Natural killer cell (primary cell): ENCODE measurements around the gene CNNM3. TPM values are rescaled to one million over a fixed set of nuclear protein-coding genes. Genes with fewer than 3 reads are reported as not detected.

Source experiments
- ATAC-seq, 3 donors: fragments of 150-1000 bp in 2 of 3; fragments of 200-7000 bp in 1 of 3; cut with Tn5 transposase; 1 replicate in 1 of 3; 2 replicates in 2 of 3; pipeline ENCODE4 v1.10.0; 2021; ENCODE audit warnings: mild to moderate bottlenecking in 2 of 3, moderate library complexity in 2 of 3
- DNase-seq, 2 donors: peaks; one replicate each; pipeline versions ENCODE4 v3.0.0 to v3.0.0-alpha.2; 2013 to 2021; ENCODE audit warnings: mixed read lengths in 1 of 2
- H3K27ac ChIP-seq: one replicate; pipeline ENCODE4 v1.5.1; 2013; ENCODE audit warnings: mild to moderate bottlenecking, low read length
- H3K27me3 ChIP-seq: one replicate; pipeline ENCODE4 v1.6.1; 2013; ENCODE audit warnings: low read length; ENCODE audit not compliant: control insufficient read depth, insufficient read depth
- H3K36me3 ChIP-seq: one replicate; pipeline ENCODE4 v1.6.1; 2013; ENCODE audit warnings: low read length; ENCODE audit not compliant: control insufficient read depth, insufficient read depth
- H3K4me1 ChIP-seq: one replicate; pipeline ENCODE4 v1.6.1; 2013; ENCODE audit warnings: low read length; ENCODE audit not compliant: control insufficient read depth, insufficient read depth
- H3K4me3 ChIP-seq: one replicate; pipeline ENCODE4 v1.5.1; 2013; ENCODE audit warnings: low read length
- H3K9me3 ChIP-seq: one replicate; pipeline ENCODE4 v1.6.1; 2013; ENCODE audit warnings: low read length; ENCODE audit not compliant: control insufficient read depth, insufficient read depth
- H3K27ac Mint-ChIP-seq, 2 donors: one replicate each; pipeline ENCODE4 v1.8.0; 2022; ENCODE audit warnings: mild to moderate bottlenecking in 2 of 2, mixed read lengths in 2 of 2, moderate library complexity in 1 of 2
- H3K27me3 Mint-ChIP-seq, 2 donors: one replicate each; pipeline ENCODE4 v1.8.0; 2022; ENCODE audit warnings: low read depth in 2 of 2, mixed read lengths in 2 of 2
- H3K36me3 Mint-ChIP-seq: one replicate; pipeline ENCODE4 v1.8.0; 2022; ENCODE audit warnings: mixed read lengths
- H3K4me1 Mint-ChIP-seq, 2 donors: one replicate each; pipeline ENCODE4 v1.8.0; 2022; ENCODE audit warnings: mixed read lengths in 2 of 2
- H3K4me3 Mint-ChIP-seq: one replicate; pipeline ENCODE4 v1.8.0; 2022; ENCODE audit warnings: mild to moderate bottlenecking, moderate library complexity, mixed read lengths
- H3K9me3 Mint-ChIP-seq, 2 donors: one replicate each; pipeline ENCODE4 v1.8.0; 2022; ENCODE audit warnings: mixed read lengths in 2 of 2
- whole genome bisulfite sequencing: methylation state at CpG from one replicate; pipeline ENCODE4 v1.1.7; 2013; ENCODE audit warnings: missing lambda C conversion rate; ENCODE audit not compliant: insufficient coverage; 5-methylcytosine and 5-hydroxymethylcytosine counted together
- intact Hi-C: fragments of 100-400 bp; cut with micrococcal nuclease; formaldehyde crosslinking; loops from one replicate; pipeline ENCODE4 v1.14.2; 2022
- total RNA-seq, 4 donors: library from RNA; stranded (reverse); fragments of 120-200 nt in 1 of 4; gene quantifications; one replicate each; pipeline versions ENCODE4 v1.2.3 to v1.2.4, GENCODE V29; 2013 to 2022
- TF ChIP-seq, protein P1 (sequence below): fragments of 200-600 bp; IDR thresholded peaks from one replicate; pipeline ENCODE4 v1.8.0; 2022; ENCODE audit warnings: antibody characterized with exemption

The CNNM3 gene
- total RNA-seq, 3 donors from 2014 or later (not counting 1 experiment from before 2014, with no cell fraction given) = 33.8 to 55.2 (median 45.6) TPM

- Mint-ChIP-seq H3K27ac (peak overlapping the region; percentile 89 to 90), H3K9me3 (no peaks in the 10 kb centered on the region), H3K27me3 (no peaks in the 10 kb centered on the region), H3K4me1 (peaks cover 34 to 47% of the 10 kb centered on the region in 2 donors), H3K4me3 (peak overlapping the region; percentile 93), H3K36me3 (no peaks in the 10 kb centered on the region)
- H3K4me1 ChIP-seq = peaks cover 60% of the 10 kb centered on the region
- ATAC-seq (peak; percentile 51 to 68 (median 58)), DNase-seq (peak; percentile 76 to 87)
- peak overlapping the region; percentile 31 for H3K4me3 ChIP-seq
- H3K9me3 ChIP-seq = no peaks in the 10 kb centered on the region
- peak overlapping the region; percentile 72 for H3K27ac ChIP-seq
- no peaks in the 10 kb centered on the region for H3K27me3 ChIP-seq
- 4% methylated on average over 13 of the region's 13 CpGs for WGBS
- H3K36me3 ChIP-seq = peaks cover 7% of the 10 kb centered on the region
- TF ChIP-seq, protein P1, sequence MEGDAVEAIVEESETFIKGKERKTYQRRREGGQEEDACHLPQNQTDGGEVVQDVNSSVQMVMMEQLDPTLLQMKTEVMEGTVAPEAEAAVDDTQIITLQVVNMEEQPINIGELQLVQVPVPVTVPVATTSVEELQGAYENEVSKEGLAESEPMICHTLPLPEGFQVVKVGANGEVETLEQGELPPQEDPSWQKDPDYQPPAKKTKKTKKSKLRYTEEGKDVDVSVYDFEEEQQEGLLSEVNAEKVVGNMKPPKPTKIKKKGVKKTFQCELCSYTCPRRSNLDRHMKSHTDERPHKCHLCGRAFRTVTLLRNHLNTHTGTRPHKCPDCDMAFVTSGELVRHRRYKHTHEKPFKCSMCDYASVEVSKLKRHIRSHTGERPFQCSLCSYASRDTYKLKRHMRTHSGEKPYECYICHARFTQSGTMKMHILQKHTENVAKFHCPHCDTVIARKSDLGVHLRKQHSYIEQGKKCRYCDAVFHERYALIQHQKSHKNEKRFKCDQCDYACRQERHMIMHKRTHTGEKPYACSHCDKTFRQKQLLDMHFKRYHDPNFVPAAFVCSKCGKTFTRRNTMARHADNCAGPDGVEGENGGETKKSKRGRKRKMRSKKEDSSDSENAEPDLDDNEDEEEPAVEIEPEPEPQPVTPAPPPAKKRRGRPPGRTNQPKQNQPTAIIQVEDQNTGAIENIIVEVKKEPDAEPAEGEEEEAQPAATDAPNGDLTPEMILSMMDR = no peak
- intact Hi-C loops = loop anchor here (1.0 kb wide), 2 partner anchors 12 to 54 kb away; partner anchors contain the start of genes ANKRD39 and CNNM3
These were observed 54.7 kb downstream of the CNNM3 start for GRCh38 chr2:96870626-96871255.

DNA sequence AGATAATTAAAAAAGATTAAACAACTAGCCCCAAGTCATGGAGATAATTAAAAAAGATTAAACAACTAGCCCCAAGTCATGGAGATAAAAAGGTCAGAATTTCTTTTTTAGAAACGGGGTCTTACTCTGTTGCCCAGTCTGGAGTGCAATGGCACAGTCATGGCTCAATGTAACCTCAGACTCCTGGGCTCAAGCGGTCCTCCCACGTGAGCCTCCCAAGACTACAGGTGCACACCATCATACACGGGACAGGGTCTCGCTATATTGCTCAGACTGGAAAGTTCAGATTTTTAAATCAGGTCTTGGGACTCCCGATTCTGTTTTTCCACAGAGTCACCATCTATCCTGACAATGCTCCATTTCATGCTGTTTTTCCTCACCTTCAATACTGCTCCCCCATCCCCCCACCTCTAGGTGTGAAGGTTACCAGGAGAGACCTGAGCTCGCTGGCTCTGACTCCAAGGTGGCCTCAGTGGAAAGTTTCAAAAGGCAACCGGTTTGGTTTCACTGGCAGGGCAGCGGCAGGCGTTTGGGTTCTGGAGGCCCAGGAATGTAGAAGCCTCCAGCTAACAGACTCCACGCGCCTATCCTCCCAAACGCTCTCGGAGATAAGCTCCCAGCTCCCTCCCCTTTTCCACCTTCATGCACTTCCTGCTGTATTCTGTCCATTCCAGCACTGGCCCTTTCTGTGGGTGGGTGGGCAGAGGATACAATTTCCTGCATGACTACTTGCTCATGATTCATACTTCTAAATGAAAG is 56.7 kb downstream of the CNNM3 start:
- intact Hi-C loops = no loop called here
- Mint-ChIP-seq H3K27me3 (no peaks in the 10 kb centered on the region), H3K4me1 (peaks cover 23 to 39% of the 10 kb centered on the region in 2 donors)

GRCh38 chr2:96873651-96874096 is 57.6 kb downstream of the CNNM3 start:
- 78% methylated on average over 8 of the region's 8 CpGs for WGBS
- H3K4me1 ChIP-seq = peaks cover 55% of the 10 kb centered on the region
- peaks cover 18 to 33% of the 10 kb centered on the region in 2 donors for H3K4me1 Mint-ChIP-seq
- no peaks in the 10 kb centered on the region for H3K9me3 ChIP-seq
- ATAC-seq (no peak), DNase-seq (no peak)
- no peaks in the 10 kb centered on the region for H3K36me3 ChIP-seq
- H3K27ac Mint-ChIP-seq = no peak overlapping the region
- H3K27ac ChIP-seq = no peak overlapping the region
- no peak overlapping the region for H3K4me3 Mint-ChIP-seq
- no peak overlapping the region for H3K4me3 ChIP-seq
- no peaks in the 10 kb centered on the region for H3K36me3 Mint-ChIP-seq
- H3K27me3 Mint-ChIP-seq = no peaks in the 10 kb centered on the region
- H3K9me3 Mint-ChIP-seq = no peaks in the 10 kb centered on the region
- no peaks in the 10 kb centered on the region for H3K27me3 ChIP-seq
- intact Hi-C loops = no loop called here
- TF ChIP-seq, protein P1 = no peak

More for the DNA sequence above, 56.7 kb downstream of the CNNM3 start:
- peaks cover 59% of the 10 kb centered on the region for H3K4me1 ChIP-seq
- H3K27me3 ChIP-seq = no peaks in the 10 kb centered on the region
- Mint-ChIP-seq H3K4me3 (no peak overlapping the region), H3K9me3 (no peaks in the 10 kb centered on the region), H3K27ac (no peak overlapping the region), H3K36me3 (no peaks in the 10 kb centered on the region)
- TF ChIP-seq, protein P1 = no peak
- DNase-seq = no peak
- no peak overlapping the region for H3K27ac ChIP-seq
- H3K36me3 ChIP-seq = no peaks in the 10 kb centered on the region
- WGBS = 86% methylated on average over 10 of the region's 14 CpGs
- H3K4me3 ChIP-seq = no peak overlapping the region
- no peaks in the 10 kb centered on the region for H3K9me3 ChIP-seq
- ATAC-seq = no peak
